ENCODE results near the gene KREMEN1.

GRCh38 chr22:29056472-29056871 is 16.4 kb upstream of the KREMEN1 start:
- no peak for TF ChIP-seq CTCF (IDR thresholded peaks at IDR 0.05)
- no peak for TF ChIP-seq EZH2phosphoT487 (IDR thresholded peaks at IDR 0.05)
- no peak for TF ChIP-seq EZH2 (IDR thresholded peaks at IDR 0.05)

Measured in neural progenitor cell (in vitro differentiated cells).